ENCODE data around the gene P2RX7.
"Not testable (repeated sequence)": the region's sequence is repeated elsewhere in the genome, so short reads cannot be mapped to it uniquely, and the experiment has no call there.

The P2RX7 gene

GRCh38 chr12:121201140-121201539 lies 68.5 kb downstream of the P2RX7 start:
- not testable (repeated sequence) for H3K4me3 ChIP-seq (ENCODE audit: low read depth in 1 of 2, low read length in 2 of 2); H3K27ac ChIP-seq (ENCODE audit: low read depth, low read length); H3K4me1 ChIP-seq (ENCODE audit: control insufficient read depth in 1 of 2, insufficient read depth in 2 of 2, low read length in 2 of 2); H3K36me3 ChIP-seq (ENCODE audit: control insufficient read depth in 1 of 2, insufficient read depth in 2 of 2, low read length in 2 of 2); H3K9ac ChIP-seq (ENCODE audit: low read depth in 1 of 2, low read length in 2 of 2); H3K9me3 ChIP-seq (ENCODE audit: control insufficient read depth in 1 of 2, low read length in 2 of 2); H3K27me3 ChIP-seq (ENCODE audit: control insufficient read depth in 1 of 2, insufficient read depth in 2 of 2, low read length in 2 of 2)

- H3K9ac ChIP-seq (ENCODE audit: low read depth in 1 of 2, low read length in 2 of 2): no peak overlapping the region
- H3K9me3 ChIP-seq (ENCODE audit: control insufficient read depth in 1 of 2, low read length in 2 of 2): no peaks in the 10 kb centered on the region
- H3K4me3 ChIP-seq (ENCODE audit: low read depth in 1 of 2, low read length in 2 of 2): no peak overlapping the region
- H3K27me3 ChIP-seq (ENCODE audit: control insufficient read depth in 1 of 2, insufficient read depth in 2 of 2, low read length in 2 of 2): no peaks in the 10 kb centered on the region
- no peaks in the 10 kb centered on the region for H3K36me3 ChIP-seq (ENCODE audit: control insufficient read depth in 1 of 2, insufficient read depth in 2 of 2, low read length in 2 of 2)
- no peaks in the 10 kb centered on the region for H3K4me1 ChIP-seq (ENCODE audit: control insufficient read depth in 1 of 2, insufficient read depth in 2 of 2, low read length in 2 of 2)
- H3K27ac ChIP-seq (ENCODE audit: low read depth, low read length): no peak overlapping the region
Measured at GRCh38 chr12:121202407-121203355, 70.0 kb downstream of the P2RX7 start.

- Histone ChIP-seq H3K36me3 (ENCODE audit: control insufficient read depth in 1 of 2, insufficient read depth in 2 of 2, low read length in 2 of 2) (no peaks in the 10 kb centered on the region), H3K9ac (ENCODE audit: low read depth in 1 of 2, low read length in 2 of 2) (no peak overlapping the region), H3K27ac (ENCODE audit: low read depth, low read length) (no peak overlapping the region), H3K9me3 (ENCODE audit: control insufficient read depth in 1 of 2, low read length in 2 of 2) (no peaks in the 10 kb centered on the region), H3K4me3 (ENCODE audit: low read depth in 1 of 2, low read length in 2 of 2) (no peak overlapping the region), H3K27me3 (ENCODE audit: control insufficient read depth in 1 of 2, insufficient read depth in 2 of 2, low read length in 2 of 2) (no peaks in the 10 kb centered on the region), H3K4me1 (ENCODE audit: control insufficient read depth in 1 of 2, insufficient read depth in 2 of 2, low read length in 2 of 2) (no peaks in the 10 kb centered on the region)
Measured at GRCh38 chr12:121203482-121203881, 70.8 kb downstream of the P2RX7 start.

- H3K4me1 ChIP-seq (ENCODE audit: control insufficient read depth in 1 of 2, insufficient read depth in 2 of 2, low read length in 2 of 2): peaks cover 0 to under 1% of the 10 kb centered on the region in 2 donors
- no peak overlapping the region for H3K9ac ChIP-seq (ENCODE audit: low read depth in 1 of 2, low read length in 2 of 2)
- H3K36me3 ChIP-seq (ENCODE audit: control insufficient read depth in 1 of 2, insufficient read depth in 2 of 2, low read length in 2 of 2): no peaks in the 10 kb centered on the region
- H3K9me3 ChIP-seq (ENCODE audit: control insufficient read depth in 1 of 2, low read length in 2 of 2): no peaks in the 10 kb centered on the region
- H3K4me3 ChIP-seq (ENCODE audit: low read depth in 1 of 2, low read length in 2 of 2): no peak overlapping the region
- no peaks in the 10 kb centered on the region for H3K27me3 ChIP-seq (ENCODE audit: control insufficient read depth in 1 of 2, insufficient read depth in 2 of 2, low read length in 2 of 2)
- no peak overlapping the region for H3K27ac ChIP-seq (ENCODE audit: low read depth, low read length)
Measured at GRCh38 chr12:121205491-121205890, 72.8 kb downstream of the P2RX7 start.

- H3K9ac ChIP-seq (ENCODE audit: low read depth in 1 of 2, low read length in 2 of 2); H3K27ac ChIP-seq (ENCODE audit: low read depth, low read length); H3K36me3 ChIP-seq (ENCODE audit: control insufficient read depth in 1 of 2, insufficient read depth in 2 of 2, low read length in 2 of 2); H3K4me3 ChIP-seq (ENCODE audit: low read depth in 1 of 2, low read length in 2 of 2); H3K27me3 ChIP-seq (ENCODE audit: control insufficient read depth in 1 of 2, insufficient read depth in 2 of 2, low read length in 2 of 2); H3K9me3 ChIP-seq (ENCODE audit: control insufficient read depth in 1 of 2, low read length in 2 of 2): not testable (repeated sequence)
- H3K4me1 ChIP-seq (ENCODE audit: control insufficient read depth in 1 of 2, insufficient read depth in 2 of 2, low read length in 2 of 2): peaks cover 0 to 12% of the 10 kb centered on the region in 2 donors
Measured at GRCh38 chr12:121208571-121208970, 75.9 kb downstream of the P2RX7 start.

GRCh38 chr12:121209221-121209620 lies 76.5 kb downstream of the P2RX7 start:
- Histone ChIP-seq H3K27ac (ENCODE audit: low read depth, low read length) (no peak overlapping the region), H3K4me3 (ENCODE audit: low read depth in 1 of 2, low read length in 2 of 2) (peak overlapping the region in 1 of 2 donors; percentile 3), H3K36me3 (ENCODE audit: control insufficient read depth in 1 of 2, insufficient read depth in 2 of 2, low read length in 2 of 2) (no peaks in the 10 kb centered on the region), H3K9me3 (ENCODE audit: control insufficient read depth in 1 of 2, low read length in 2 of 2) (no peaks in the 10 kb centered on the region), H3K4me1 (ENCODE audit: control insufficient read depth in 1 of 2, insufficient read depth in 2 of 2, low read length in 2 of 2) (peaks cover 5 to 19% of the 10 kb centered on the region in 2 donors), H3K27me3 (ENCODE audit: control insufficient read depth in 1 of 2, insufficient read depth in 2 of 2, low read length in 2 of 2) (no peaks in the 10 kb centered on the region), H3K9ac (ENCODE audit: low read depth in 1 of 2, low read length in 2 of 2) (no peak overlapping the region)

GRCh38 chr12:121209624-121210572 lies 77.2 kb downstream of the P2RX7 start, which contains the start of gene P2RX4:
P2RX4 (plus strand) TSS chr12:121210129; CDS start chr12:121210165, 36 bp downstream.
- H3K36me3 ChIP-seq (ENCODE audit: control insufficient read depth in 1 of 2, insufficient read depth in 2 of 2, low read length in 2 of 2): no peaks in the 10 kb centered on the region
- H3K9me3 ChIP-seq (ENCODE audit: control insufficient read depth in 1 of 2, low read length in 2 of 2): no peaks in the 10 kb centered on the region
- peaks cover 11 to 26% of the 10 kb centered on the region in 2 donors for H3K4me1 ChIP-seq (ENCODE audit: control insufficient read depth in 1 of 2, insufficient read depth in 2 of 2, low read length in 2 of 2)
- peak within 1 kb of the TSS; percentile 89 for H3K27ac ChIP-seq (ENCODE audit: low read depth, low read length)
- H3K9ac ChIP-seq (ENCODE audit: low read depth in 1 of 2, low read length in 2 of 2): peak within 1 kb of the TSS; percentile 89 to 93
- H3K4me3 ChIP-seq (ENCODE audit: low read depth in 1 of 2, low read length in 2 of 2): peak within 1 kb of the TSS; percentile 80 to 83
- H3K27me3 ChIP-seq (ENCODE audit: control insufficient read depth in 1 of 2, insufficient read depth in 2 of 2, low read length in 2 of 2): no peaks in the 10 kb centered on the region

GRCh38 chr12:121212875-121213274 lies 80.2 kb downstream of the P2RX7 start:
- H3K27ac ChIP-seq (ENCODE audit: low read depth, low read length): no peak overlapping the region
- peaks cover 39 to 48% of the 10 kb centered on the region in 2 donors for H3K4me1 ChIP-seq (ENCODE audit: control insufficient read depth in 1 of 2, insufficient read depth in 2 of 2, low read length in 2 of 2)
- no peaks in the 10 kb centered on the region for H3K27me3 ChIP-seq (ENCODE audit: control insufficient read depth in 1 of 2, insufficient read depth in 2 of 2, low read length in 2 of 2)
- H3K9ac ChIP-seq (ENCODE audit: low read depth in 1 of 2, low read length in 2 of 2): no peak overlapping the region
- H3K4me3 ChIP-seq (ENCODE audit: low read depth in 1 of 2, low read length in 2 of 2): no peak overlapping the region
- H3K9me3 ChIP-seq (ENCODE audit: control insufficient read depth in 1 of 2, low read length in 2 of 2): no peaks in the 10 kb centered on the region
- peaks cover 0 to 7% of the 10 kb centered on the region in 2 donors for H3K36me3 ChIP-seq (ENCODE audit: control insufficient read depth in 1 of 2, insufficient read depth in 2 of 2, low read length in 2 of 2)

GRCh38 chr12:121214166-121214777 lies 81.6 kb downstream of the P2RX7 start:
- peaks cover 0 to 7% of the 10 kb centered on the region in 2 donors for H3K36me3 ChIP-seq (ENCODE audit: control insufficient read depth in 1 of 2, insufficient read depth in 2 of 2, low read length in 2 of 2)
- peak overlapping the region; percentile 17 for H3K27ac ChIP-seq (ENCODE audit: low read depth, low read length)
- H3K4me3 ChIP-seq (ENCODE audit: low read depth in 1 of 2, low read length in 2 of 2): peak overlapping the region; percentile 2 to 11
- no peaks in the 10 kb centered on the region for H3K27me3 ChIP-seq (ENCODE audit: control insufficient read depth in 1 of 2, insufficient read depth in 2 of 2, low read length in 2 of 2)
- peak overlapping the region; percentile 27 to 30 for H3K9ac ChIP-seq (ENCODE audit: low read depth in 1 of 2, low read length in 2 of 2)
- H3K9me3 ChIP-seq (ENCODE audit: control insufficient read depth in 1 of 2, low read length in 2 of 2): no peaks in the 10 kb centered on the region
- H3K4me1 ChIP-seq (ENCODE audit: control insufficient read depth in 1 of 2, insufficient read depth in 2 of 2, low read length in 2 of 2): peaks cover 48 to 51% of the 10 kb centered on the region in 2 donors
